DMS153 treated with DMSO at 0.1 percent for 48 hours (cell line): ENCODE measurements around the gene SIGLECL1.
"Not testable (repeated sequence)": the region's sequence is repeated elsewhere in the genome, so short reads cannot be mapped to it uniquely, and the experiment has no call there.

Experiments used
- DNase-seq: peaks from one replicate; lab custom pipeline; 2025; ENCODE audit not compliant: unreplicated experiment; lab: John Stamatoyannopoulos, UW

SIGLECL1 gene

GRCh38 chr19:51250786-51251467 lies at the start of gene SIGLECL1:
Gene SIGLECL1, plus strand, starts transcription at chr19:51251080. Its CDS starts 12,993 bp downstream, at chr19:51264073.
- DNase-seq = no peak

- no peak for DNase-seq
Measured at GRCh38 chr19:51201712-51202111, 49.2 kb upstream of the SIGLECL1 start.

- no peak for DNase-seq
Measured at GRCh38 chr19:51203916-51204315, 47.0 kb upstream of the SIGLECL1 start.

GRCh38 chr19:51204321-51204720 lies 46.6 kb upstream of the SIGLECL1 start:
- no peak for DNase-seq

- DNase-seq = no peak
Measured at GRCh38 chr19:51207747-51208146, 43.1 kb upstream of the SIGLECL1 start.

GRCh38 chr19:51210191-51210784 lies 40.6 kb upstream of the SIGLECL1 start:
- DNase-seq = no peak

GRCh38 chr19:51210874-51211361 lies 40.0 kb upstream of the SIGLECL1 start:
- not testable (repeated sequence) for DNase-seq

- no peak for DNase-seq
Measured at GRCh38 chr19:51211833-51212232, 39.0 kb upstream of the SIGLECL1 start.

GRCh38 chr19:51219307-51219706 lies 31.6 kb upstream of the SIGLECL1 start:
- DNase-seq = no peak

- no peak for DNase-seq
Measured at GRCh38 chr19:51219971-51220370, 30.9 kb upstream of the SIGLECL1 start.

GRCh38 chr19:51220996-51221395 lies 29.9 kb upstream of the SIGLECL1 start:
- no peak for DNase-seq

- no peak for DNase-seq
Measured at GRCh38 chr19:51224163-51224641, 26.7 kb upstream of the SIGLECL1 start.

GRCh38 chr19:51224898-51225393 lies 25.9 kb upstream of the SIGLECL1 start, which contains the start of gene CD33:
Gene CD33, plus strand, starts transcription at chr19:51225080. Its CDS starts 39 bp downstream, at chr19:51225119.
- not testable (repeated sequence) for DNase-seq

GRCh38 chr19:51226067-51226466 lies 24.8 kb upstream of the SIGLECL1 start:
- DNase-seq = no peak

- DNase-seq = no peak
Measured at GRCh38 chr19:51227326-51227725, 23.6 kb upstream of the SIGLECL1 start.

- no peak for DNase-seq
Measured at GRCh38 chr19:51227966-51228365, 22.9 kb upstream of the SIGLECL1 start.

GRCh38 chr19:51240866-51241265 lies 10.0 kb upstream of the SIGLECL1 start:
- DNase-seq = no peak

GRCh38 chr19:51242881-51243630 lies 7.8 kb upstream of the SIGLECL1 start:
- no peak for DNase-seq

GRCh38 chr19:51246164-51246552 lies 4.7 kb upstream of the SIGLECL1 start:
- no peak for DNase-seq

- no peak for DNase-seq
Measured at GRCh38 chr19:51247972-51248590, 2.8 kb upstream of the SIGLECL1 start.

- no peak for DNase-seq
Measured at GRCh38 chr19:51251468-51251820, 564 bp downstream of the SIGLECL1 start.
